Islet of Langerhans (tissue), 1 donor: ENCODE data around the gene STXBP5.

ENCODE experiments used
- FAIRE-seq: peaks from one replicate; lab custom pipeline; 2011; peaks lifted over from hg19 to GRCh38; lab: Jason Lieb, UNC

Gene STXBP5

DNA sequence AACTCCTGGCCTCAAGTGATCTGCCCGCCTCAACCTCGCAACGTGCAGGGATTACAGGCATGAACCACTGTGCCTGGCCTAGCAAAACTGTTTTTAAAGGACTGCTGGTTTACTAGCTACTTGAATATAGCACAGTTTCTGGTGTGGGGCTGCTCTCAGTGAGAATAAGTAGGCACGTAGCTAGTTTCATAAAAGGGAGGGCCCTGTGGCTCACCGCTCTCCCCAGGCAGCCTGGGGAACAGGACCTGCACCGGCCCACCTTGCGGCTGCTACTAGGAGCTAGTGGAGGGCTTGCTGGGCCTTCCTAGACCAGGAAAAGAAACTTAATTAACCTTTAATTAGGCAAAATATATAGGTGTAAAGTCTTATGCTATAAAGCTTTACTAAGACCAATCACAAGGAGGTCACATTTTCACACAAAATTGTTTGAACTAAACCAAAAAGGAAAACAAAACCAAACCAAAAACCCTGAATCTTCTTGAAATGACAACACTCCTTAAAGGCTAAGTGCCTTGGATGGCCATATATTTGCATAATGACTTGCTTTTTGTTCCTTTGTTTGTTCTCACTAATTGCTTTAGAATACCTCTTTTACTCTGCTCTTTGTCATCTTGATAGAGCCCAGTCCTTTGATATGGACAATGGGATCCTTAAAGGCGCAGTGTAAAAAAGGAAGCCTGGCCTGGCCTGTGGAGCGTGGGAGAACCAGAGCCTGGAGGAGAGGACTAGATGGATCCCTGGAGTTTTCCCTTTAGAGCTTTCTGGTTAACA is 234.7 kb downstream of the STXBP5 start:
- no peak for FAIRE-seq
